ENCODE data around the gene THYN1.

THYN1 gene

DNA sequence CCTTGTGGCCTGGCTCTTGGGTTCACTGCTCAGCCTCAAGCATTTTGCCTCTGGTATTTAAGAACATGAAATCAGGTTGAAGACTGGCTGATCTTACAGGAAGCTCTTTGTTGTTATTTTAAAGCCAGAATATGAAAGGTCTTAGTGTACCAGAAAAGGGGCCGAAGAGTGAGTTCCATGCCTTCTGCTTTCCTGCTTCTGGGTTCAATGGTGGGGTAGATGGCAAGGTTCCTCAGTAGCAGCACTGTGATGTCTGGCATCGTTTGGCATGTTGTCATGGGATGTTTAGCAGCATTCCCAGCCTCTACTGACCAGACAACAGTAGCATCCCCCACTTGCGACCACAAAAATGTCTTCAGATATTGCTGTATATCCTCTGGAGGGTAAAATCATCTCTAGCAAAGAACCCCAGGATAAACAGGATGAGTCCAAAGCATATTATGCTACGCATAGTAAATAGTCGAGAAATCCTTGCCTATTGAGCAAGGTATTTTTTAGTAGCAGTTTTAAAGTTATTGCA lies 26.3 kb downstream of the THYN1 start:
- Mint-ChIP-seq H3K9me3 (no peaks in the 10 kb centered on the region), H3K4me1 (peaks cover 77% of the 10 kb centered on the region), H3K27me3 (peaks cover 3% of the 10 kb centered on the region), H3K4me3 (peak overlapping the region; percentile 91), H3K27ac (no peak overlapping the region), H3K36me3 (ENCODE audit: low read depth) (peaks cover 16% of the 10 kb centered on the region)
- ATAC-seq (no peak), DNase-seq (no peak)

DNA sequence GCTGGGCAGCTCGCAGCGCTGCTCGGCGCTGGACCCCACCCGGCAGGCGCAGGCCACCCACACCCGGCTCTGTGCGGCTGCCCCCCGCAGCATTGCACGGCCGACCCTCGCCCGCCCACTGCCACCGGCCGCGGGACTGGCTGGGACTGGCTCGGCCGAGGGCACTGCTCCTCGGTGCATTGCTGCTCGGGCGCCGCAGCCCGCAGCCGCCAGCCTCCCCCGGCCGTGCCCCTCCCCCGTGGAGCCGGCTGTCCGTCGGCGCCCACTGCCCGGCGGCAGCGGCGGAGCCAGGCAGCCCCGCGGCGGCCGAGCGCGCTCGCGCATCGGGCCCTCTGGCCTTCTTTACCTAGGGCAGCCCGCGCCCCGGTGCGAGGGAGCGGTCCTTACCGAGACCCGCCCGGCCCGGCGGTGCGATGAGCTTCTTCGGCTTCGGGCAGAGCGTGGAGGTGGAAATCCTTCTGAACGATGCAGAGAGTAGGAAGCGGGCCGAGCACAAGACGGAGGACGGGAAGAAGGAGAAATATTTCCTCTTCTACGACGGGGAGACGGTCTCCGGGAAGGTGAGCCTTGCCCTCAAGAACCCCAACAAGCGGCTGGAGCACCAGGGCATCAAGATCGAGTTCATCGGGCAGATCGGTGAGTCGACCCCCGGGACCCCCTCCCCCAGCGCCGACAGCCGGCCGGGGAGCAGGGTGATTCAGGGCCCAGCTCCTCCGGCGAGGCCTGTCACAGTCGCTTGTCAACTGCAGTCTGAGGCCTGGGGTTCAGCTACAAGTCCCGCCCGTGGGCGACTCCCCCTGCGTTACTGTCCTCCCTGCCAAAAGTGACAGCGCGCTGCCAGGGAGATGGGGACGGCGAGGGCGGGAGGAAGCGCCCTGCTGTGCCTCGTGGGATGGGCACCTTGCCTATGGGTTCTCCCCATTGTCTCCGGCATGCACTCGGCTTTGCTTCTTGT lies 28.2 kb downstream of the THYN1 start:
- no peaks in the 10 kb centered on the region for H3K9me3 Mint-ChIP-seq
- peak; percentile 71 for DNase-seq

DNA sequence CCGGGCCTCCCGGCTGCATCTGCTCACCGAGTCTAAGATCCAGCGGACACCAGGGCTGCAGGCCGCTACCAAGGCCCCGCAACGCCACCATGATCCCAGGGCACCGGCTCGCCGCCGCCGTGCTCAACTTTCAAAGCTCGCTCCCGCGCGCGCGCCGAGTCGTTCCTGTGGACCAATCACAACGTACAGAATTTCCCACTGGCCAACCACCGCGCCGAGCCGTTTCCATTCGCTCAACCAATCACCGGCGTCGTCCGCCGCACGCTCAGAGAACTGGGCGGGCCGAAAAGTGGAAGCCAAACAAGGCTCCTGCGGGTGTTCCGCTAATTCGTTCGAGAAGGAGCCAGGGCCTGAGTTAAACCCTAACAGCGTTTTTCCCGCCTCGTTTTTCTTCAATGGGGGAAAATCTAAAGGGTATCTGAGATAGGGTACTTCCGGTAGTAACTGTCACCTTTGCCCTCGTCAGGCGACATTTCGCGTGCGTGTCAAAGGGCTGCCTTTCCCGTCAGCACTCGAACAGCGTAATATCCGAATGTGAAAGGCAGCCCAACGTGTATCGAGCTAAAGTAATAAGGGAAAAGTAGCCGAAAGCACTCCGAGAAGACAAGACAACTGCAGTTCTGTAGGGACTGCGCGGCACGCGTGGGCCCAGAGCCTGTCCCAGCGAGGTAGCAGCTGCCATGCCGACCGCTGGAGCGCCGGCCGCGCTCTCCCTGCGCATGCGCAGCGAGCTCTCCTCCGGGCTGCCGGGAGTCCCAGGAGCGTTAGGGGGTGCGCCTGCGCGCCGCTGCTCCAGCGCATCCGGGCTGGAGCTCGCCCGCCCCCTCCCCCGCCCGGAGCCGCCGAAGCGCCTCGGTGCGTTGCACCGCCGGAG lies 29.1 kb downstream of the THYN1 start, which contains the start of the genes NCAPD3 and VPS26B:
Gene NCAPD3, minus strand, starts transcription at position 132 of the 874 bp plus-strand sequence. Its CDS starts 41 bp downstream, at position 91.
Gene VPS26B, plus strand, starts transcription at position 836 of the 874 bp plus-strand sequence. CDS start 452 bp downstream, outside the sequence.
- Mint-ChIP-seq H3K9me3 (no peaks in the 10 kb centered on the region), H3K4me1 (peaks cover 66% of the 10 kb centered on the region), H3K36me3 (ENCODE audit: low read depth) (peaks cover 32% of the 10 kb centered on the region), H3K27ac (peak within 1 kb of the TSS; percentile 98), H3K4me3 (peak within 1 kb of the TSS; percentile 97), H3K27me3 (peaks cover 3% of the 10 kb centered on the region)
- ATAC-seq = peak; percentile 78
- peak; percentile 96 for DNase-seq

More for the DNA sequence above, 28.2 kb downstream of the THYN1 start:
- H3K27me3 Mint-ChIP-seq = peaks cover 3% of the 10 kb centered on the region
- peaks cover 75% of the 10 kb centered on the region for H3K4me1 Mint-ChIP-seq
- peaks cover 28% of the 10 kb centered on the region for H3K36me3 Mint-ChIP-seq (ENCODE audit: low read depth)
- H3K4me3 Mint-ChIP-seq = peak overlapping the region; percentile 91
- peak overlapping the region; percentile 90 for H3K27ac Mint-ChIP-seq
- peak; percentile 39 for ATAC-seq

DNA sequence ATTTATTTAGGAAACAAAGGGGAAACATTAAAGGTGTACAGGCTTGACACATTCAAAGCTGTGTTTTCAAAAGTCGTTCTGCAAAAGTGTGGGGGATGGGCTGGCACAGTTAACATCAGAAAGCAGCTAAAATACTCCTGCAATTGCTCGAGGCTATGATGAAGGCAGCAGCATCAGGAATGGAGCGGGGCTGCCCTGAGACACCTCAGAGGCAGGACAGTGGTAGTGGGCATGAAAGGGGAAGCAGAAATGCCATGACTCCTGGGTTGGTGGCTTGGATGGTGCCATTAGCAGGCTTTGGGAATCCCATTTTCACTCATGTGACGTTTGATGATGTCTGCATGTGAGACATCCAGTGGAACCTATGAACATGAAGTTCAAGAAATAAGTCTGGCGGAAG lies 30.0 kb downstream of the THYN1 start:
- H3K4me1 Mint-ChIP-seq = peaks cover 58% of the 10 kb centered on the region
- H3K27ac Mint-ChIP-seq = peak overlapping the region; percentile 92
- no peaks in the 10 kb centered on the region for H3K9me3 Mint-ChIP-seq
- ATAC-seq = no peak
- no peak for DNase-seq
- peaks cover 42% of the 10 kb centered on the region for H3K36me3 Mint-ChIP-seq (ENCODE audit: low read depth)
- peaks cover 3% of the 10 kb centered on the region for H3K27me3 Mint-ChIP-seq
- peak overlapping the region; percentile 97 for H3K4me3 Mint-ChIP-seq

DNA sequence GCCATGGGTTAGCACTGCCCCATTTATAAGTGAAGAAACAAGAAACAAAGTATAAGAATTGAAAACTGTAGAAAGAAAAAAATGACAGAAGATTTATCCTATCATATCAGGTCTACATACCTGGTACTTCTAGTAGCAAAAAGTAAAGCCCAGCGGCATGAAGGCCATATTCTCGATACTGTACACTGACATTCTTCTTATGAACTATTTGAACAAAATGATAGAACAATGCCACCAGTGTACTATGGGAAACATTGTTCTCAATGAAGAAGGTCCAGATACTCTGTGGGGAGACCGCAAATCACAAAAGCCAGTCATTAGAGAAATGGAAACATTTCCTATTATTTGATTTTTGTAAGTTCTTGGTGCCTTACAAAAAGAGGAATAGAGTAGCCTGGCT lies 36.3 kb downstream of the THYN1 start:
- H3K4me1 Mint-ChIP-seq = peaks cover 20% of the 10 kb centered on the region
- no peaks in the 10 kb centered on the region for H3K9me3 Mint-ChIP-seq
- DNase-seq = no peak
- no peak overlapping the region for H3K27ac Mint-ChIP-seq
- H3K27me3 Mint-ChIP-seq = no peaks in the 10 kb centered on the region
- H3K36me3 Mint-ChIP-seq (ENCODE audit: low read depth) = peaks cover 56% of the 10 kb centered on the region
- no peak overlapping the region for H3K4me3 Mint-ChIP-seq
- no peak for ATAC-seq

DNA sequence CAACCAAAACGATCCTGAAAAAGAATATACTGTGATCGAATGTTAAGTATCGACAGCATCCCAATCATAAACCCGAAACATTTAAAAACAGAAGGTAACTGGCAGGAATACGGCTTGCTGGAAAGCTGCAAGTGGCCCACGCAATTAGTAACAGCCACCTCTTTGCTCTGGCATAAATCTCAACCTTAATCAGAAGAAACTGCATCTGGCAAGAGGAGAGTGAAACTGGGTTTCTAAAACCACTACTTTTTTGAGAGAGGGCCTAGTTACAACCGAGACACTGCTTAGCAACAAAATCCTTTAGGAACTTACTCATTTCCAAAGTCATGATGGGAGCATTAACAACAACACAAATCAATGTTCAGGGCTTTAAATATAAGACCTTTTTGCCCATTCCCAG lies 37.3 kb downstream of the THYN1 start:
- ATAC-seq (no peak), DNase-seq (no peak)
- Mint-ChIP-seq H3K9me3 (no peaks in the 10 kb centered on the region), H3K27ac (no peak overlapping the region), H3K27me3 (no peaks in the 10 kb centered on the region), H3K36me3 (ENCODE audit: low read depth) (peaks cover 58% of the 10 kb centered on the region), H3K4me3 (no peak overlapping the region), H3K4me1 (peaks cover 15% of the 10 kb centered on the region)

DNA sequence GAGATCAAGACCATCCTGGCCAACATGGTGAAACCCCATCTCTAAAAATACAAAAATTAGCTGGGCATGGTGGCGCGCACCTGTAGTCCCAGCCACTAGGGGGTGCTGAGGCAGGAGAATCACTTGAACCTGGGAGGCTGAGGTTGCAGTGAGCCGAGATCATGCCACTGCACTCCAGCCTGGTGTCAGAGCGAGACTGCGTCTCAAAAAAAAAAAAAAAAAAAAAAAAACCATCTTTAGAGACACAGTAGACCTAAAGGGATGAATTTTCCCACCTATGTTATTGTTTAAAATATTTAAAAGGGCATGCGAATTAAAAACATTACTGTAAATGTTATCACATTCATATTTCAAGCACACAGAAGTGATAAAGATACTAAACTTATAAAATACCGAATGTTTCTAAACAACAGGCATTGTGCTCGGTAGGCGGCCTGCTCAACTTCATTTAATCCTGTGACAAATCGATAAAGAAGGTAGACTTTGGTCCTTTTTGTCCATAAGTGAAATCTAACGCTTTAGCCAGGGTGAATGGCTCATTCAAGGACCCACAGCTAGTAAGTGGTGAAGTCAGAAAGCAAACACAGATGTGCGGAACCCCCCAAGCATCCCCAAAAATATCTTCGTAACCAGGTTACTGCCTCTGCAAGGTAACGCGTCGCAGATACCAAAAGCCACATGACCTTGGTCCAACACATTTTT lies 45.5 kb downstream of the THYN1 start:
- Mint-ChIP-seq H3K36me3 (ENCODE audit: low read depth) (peaks cover 85% of the 10 kb centered on the region), H3K4me3 (no peak overlapping the region), H3K9me3 (no peaks in the 10 kb centered on the region), H3K27ac (no peak overlapping the region), H3K4me1 (no peaks in the 10 kb centered on the region), H3K27me3 (no peaks in the 10 kb centered on the region)
- DNase-seq (peak; percentile 71), ATAC-seq (no peak)

DNA sequence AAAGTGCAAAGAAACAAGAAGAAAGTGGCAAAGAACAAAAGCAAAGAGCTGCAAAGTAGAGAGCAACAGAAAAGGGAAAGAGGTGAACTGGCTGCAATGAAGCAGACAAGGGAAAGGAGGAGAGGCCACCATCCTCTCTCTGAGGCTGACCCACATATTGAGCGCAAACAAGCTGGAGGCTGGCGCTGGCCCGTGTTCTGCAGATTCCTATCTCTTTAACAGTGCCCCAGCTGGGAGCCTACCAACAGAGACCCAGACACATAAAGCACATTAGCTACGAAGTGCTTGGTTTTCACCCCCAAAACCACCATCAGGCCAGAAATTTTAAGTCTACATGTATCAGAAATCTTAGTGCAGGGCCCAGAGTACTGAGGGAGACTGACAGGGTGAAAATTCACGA lies 47.0 kb downstream of the THYN1 start:
- Mint-ChIP-seq H3K36me3 (ENCODE audit: low read depth) (peaks cover 85% of the 10 kb centered on the region), H3K9me3 (no peaks in the 10 kb centered on the region), H3K27ac (no peak overlapping the region), H3K4me1 (no peaks in the 10 kb centered on the region), H3K4me3 (no peak overlapping the region), H3K27me3 (no peaks in the 10 kb centered on the region)
- DNase-seq (no peak), ATAC-seq (no peak)

DNA sequence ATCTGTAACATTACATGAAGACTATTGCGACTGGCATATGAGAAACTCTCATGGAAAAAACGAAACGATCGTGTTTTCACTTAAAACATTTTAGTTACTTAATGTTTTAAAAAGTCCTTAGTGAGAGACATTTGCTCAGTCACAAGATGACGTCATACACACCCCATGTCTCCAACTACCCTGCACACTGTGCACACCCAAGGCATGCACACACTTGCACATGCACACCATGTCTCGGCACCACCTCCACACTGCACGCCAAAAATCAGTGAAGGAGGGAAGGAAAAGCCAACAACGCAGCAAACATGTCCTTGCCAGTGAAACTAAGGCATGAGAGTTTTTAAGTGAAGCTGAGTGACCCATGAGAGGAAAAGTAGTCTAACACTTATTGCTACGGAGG lies 47.4 kb downstream of the THYN1 start:
- Mint-ChIP-seq H3K4me3 (no peak overlapping the region), H3K9me3 (no peaks in the 10 kb centered on the region), H3K27me3 (no peaks in the 10 kb centered on the region), H3K27ac (no peak overlapping the region), H3K36me3 (ENCODE audit: low read depth) (peaks cover 85% of the 10 kb centered on the region), H3K4me1 (no peaks in the 10 kb centered on the region)
- ATAC-seq (no peak), DNase-seq (no peak)

DNA sequence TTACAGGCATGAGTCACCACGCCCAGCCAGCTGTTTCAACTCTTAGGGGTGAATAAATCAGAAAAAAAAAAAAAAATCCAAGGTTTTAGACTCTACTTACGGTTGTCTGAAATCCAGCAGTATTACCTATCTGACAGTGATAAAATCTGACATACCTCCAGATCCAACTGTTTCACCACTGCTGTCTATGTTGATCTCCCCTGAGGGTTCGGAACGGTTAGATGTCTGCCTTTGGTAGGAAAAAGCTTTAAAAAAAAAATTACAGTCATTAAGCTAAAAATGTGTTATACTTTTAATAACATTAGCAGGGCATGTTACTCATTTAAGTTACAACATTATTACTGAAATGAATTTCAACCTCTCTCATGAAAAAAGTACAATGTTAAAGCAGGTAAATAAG lies 50.5 kb downstream of the THYN1 start:
- no peak overlapping the region for H3K27ac Mint-ChIP-seq
- no peaks in the 10 kb centered on the region for H3K27me3 Mint-ChIP-seq
- peaks cover 78% of the 10 kb centered on the region for H3K36me3 Mint-ChIP-seq (ENCODE audit: low read depth)
- DNase-seq = no peak
- H3K9me3 Mint-ChIP-seq = no peaks in the 10 kb centered on the region
- no peak for ATAC-seq
- H3K4me3 Mint-ChIP-seq = no peak overlapping the region
- H3K4me1 Mint-ChIP-seq = no peaks in the 10 kb centered on the region

DNA sequence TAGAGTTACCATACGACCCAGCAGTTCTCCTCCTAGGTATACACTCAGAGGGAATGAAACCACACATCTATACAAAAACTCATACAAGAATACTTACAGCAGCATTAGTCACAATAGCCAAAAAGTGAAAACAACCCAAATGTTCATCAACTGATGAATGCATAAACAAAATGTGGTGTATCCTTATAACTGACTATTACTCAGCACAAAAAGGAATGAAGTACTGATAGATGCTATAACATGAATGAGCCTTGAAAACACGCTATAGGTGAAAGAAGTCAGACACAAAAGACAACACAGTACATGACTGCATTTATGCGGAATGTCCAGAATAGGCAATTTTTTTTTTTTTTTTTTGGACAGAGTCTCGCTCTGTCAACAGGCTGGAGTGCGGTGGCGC lies 52.5 kb downstream of the THYN1 start:
- Mint-ChIP-seq H3K27ac (no peak overlapping the region), H3K4me3 (no peak overlapping the region), H3K9me3 (no peaks in the 10 kb centered on the region), H3K27me3 (no peaks in the 10 kb centered on the region), H3K36me3 (ENCODE audit: low read depth) (peaks cover 73% of the 10 kb centered on the region), H3K4me1 (no peaks in the 10 kb centered on the region)
- no peak for ATAC-seq
- no peak for DNase-seq

DNA sequence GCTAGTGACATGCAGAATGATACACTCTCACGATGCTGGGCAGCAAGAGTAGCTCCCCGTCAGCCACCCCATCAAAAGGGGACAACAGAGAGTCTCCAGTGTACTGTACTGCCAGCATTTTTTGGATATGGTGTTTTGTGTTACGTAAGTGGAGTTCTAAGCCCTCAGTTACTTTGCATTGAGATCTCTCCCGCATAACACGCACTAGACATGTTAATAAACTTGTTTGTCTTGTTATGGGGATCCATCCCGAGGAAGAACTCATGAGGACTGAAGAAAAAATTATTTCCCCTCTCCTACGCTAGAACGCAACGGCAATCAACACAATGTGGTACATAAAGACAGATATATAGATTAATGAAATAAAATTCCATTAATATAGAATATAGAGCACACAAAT lies 53.6 kb downstream of the THYN1 start:
- Mint-ChIP-seq H3K4me1 (no peaks in the 10 kb centered on the region), H3K27ac (no peak overlapping the region), H3K36me3 (ENCODE audit: low read depth) (peaks cover 66% of the 10 kb centered on the region), H3K27me3 (no peaks in the 10 kb centered on the region), H3K4me3 (no peak overlapping the region), H3K9me3 (no peaks in the 10 kb centered on the region)
- no peak for DNase-seq
- ATAC-seq = no peak

All from activated naive CD8-positive, alpha-beta T cell treated with anti-CD3 and anti-CD28 coated beads, Interleukin-2, amount 50 U/mL, for 24 hours (primary cell).